Inferior parietal cortex (tissue), 1 donor: ENCODE data around the gene MT1A.

Experiments used
- DNase-seq: peaks from one replicate; pipeline ENCODE4 v3.0.0-alpha.2; 2016; ENCODE audit errors: extremely low spot score

Gene MT1A

GRCh38 chr16:56637814-56638750 is at the start of gene MT1A:
MT1A (plus strand) TSS chr16:56638666; CDS start chr16:56638739, 73 bp downstream.
- no peak for DNase-seq

GRCh38 chr16:56588781-56589140 is 49.7 kb upstream of the MT1A start:
- no peak for DNase-seq

DNA sequence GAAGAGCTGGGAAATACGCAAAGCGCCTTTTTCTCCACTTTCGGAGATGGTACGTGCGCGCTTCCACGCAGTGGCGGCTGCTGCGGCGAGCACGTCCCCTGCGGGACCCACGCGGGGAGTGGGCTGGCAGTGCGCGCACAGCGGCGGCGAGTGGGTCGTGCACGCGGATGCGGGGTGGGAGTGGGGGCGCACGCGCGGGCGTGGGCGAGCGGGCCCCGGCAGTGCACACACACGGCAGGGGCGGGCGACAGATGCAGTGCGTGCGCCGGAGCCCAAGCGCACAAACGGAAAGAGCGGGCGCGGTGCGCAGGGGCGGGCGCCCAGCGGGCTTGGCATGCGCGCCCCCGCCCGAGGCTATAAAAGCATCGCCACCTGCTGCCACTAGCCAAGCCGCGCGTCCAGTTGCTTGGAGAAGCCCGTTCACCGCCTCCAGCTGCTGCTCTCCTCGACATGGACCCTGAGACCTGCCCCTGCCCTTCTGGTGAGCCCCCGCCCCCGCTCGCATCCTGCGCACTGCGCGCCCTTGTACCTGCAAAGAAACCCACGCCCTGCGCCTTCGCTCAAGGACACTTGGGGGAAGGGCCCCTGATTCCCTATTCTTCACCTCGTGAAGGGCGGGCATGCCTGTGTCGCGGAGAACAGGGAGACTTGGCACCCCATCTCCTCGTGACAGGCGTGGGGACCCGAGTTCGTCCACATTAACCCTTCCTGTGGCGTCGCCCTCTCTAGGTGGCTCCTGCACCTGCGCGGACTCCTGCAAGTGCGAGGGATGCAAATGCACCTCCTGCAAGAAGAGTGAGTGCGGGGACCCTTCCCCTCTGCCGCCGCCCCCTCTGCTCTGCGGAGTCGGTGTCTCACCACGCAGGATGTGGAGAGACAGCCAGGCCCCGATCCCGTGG is 49.1 kb upstream of the MT1A start, which contains the start of gene MT3:
TSS of gene MT3 (plus strand) at position 388 of the 899 bp plus-strand sequence. CDS start at position 451, 63 bp downstream.
- DNase-seq = peak; percentile 79

GRCh38 chr16:56591377-56592060 is 46.9 kb upstream of the MT1A start:
- no peak for DNase-seq

- no peak for DNase-seq
Measured at GRCh38 chr16:56593573-56594291, 44.7 kb upstream of the MT1A start.

GRCh38 chr16:56594292-56594619 is 44.2 kb upstream of the MT1A start:
- no peak for DNase-seq

GRCh38 chr16:56600398-56600999 is 38.0 kb upstream of the MT1A start:
- DNase-seq = peak; percentile 86

GRCh38 chr16:56601325-56601724 is 37.1 kb upstream of the MT1A start:
- DNase-seq = no peak

GRCh38 chr16:56603589-56603988 is 34.9 kb upstream of the MT1A start:
- DNase-seq = peak; percentile 57

DNA sequence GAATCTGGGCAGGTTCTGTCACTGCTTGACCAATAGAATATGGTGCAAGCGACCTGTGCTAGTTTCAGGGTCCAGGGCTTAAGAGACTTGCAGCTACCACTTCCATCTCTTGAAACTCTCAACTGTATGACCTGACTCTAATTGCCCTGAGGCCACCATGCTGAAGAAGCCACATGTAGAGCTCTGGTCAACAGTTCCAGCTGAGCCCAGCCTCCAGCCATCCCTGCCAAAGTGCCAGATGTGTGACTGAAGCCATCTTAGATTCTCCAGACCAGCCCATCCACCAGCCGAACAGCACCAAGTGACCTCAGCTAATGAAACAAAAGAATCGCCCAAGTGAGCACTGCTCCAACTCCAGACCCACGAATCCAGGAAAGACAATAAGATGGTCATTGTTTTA is 33.5 kb upstream of the MT1A start:
- DNase-seq = no peak

- DNase-seq = no peak
Measured at GRCh38 chr16:56605475-56605874, 33.0 kb upstream of the MT1A start.

DNA sequence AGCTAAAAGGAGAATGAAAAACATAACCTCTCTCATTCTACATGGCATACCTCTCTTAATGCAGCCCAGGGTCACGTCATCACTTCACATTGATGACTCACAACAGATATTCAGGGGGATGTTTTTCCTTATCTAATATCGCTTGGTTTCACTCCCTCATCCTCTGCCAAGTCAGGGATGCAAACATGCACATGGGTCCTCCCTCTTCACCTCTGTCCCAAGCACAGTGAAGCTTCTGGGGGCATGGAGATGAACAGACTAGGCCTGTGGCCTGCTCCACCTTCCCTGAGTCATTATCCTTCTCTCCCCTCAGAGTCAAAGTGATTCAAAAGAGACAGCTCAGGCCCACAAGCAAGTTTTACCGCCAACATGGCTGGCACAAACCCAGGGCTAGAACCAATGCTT is 32.4 kb upstream of the MT1A start:
- no peak for DNase-seq

- peak; percentile 53 for DNase-seq
Measured at GRCh38 chr16:56606476-56607108, 31.9 kb upstream of the MT1A start.

DNA sequence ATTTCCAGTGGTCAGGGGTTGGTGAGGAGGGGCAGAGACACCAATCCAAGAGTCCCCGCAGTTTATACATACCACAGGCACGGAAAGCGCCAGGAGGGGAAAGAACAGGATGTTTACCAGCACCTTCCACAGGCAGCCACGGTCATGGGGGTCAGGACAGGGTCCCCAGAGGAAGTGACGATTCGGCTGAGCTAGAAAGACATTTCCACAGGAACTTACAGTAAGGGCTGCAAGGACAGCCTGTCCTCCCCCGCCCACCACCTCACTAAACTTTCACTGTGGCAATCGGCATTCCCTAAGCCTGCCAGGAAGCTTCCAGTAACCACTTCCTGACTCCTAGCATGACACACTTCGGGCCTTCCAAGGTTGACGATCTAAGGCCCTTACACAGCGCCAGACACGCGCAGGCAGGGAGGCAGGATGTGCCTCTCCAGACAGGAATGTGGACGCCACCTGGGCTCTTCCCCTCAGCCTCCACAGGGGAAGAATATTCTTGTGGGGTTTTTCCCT is 31.3 kb upstream of the MT1A start:
- DNase-seq = no peak

DNA sequence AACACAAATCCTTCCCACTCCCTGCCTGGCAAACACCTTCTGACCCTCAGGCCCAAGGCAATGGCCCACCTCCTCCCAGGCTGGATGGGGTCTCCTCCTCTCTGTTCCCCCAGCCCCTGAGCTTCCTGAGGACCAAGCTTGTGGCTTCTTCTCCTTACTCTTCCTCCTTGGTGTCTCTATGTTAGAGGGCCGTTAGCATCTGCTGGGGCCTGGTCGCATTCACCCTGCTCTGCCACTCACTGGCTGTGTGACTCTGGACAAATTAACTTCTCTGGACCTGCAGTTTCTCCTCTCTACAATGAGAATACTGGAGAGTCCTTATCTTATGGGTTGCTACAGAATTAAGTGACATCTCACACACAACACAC is 30.8 kb upstream of the MT1A start:
- no peak for DNase-seq

GRCh38 chr16:56608043-56608875 is 30.2 kb upstream of the MT1A start, which contains the start of gene MT2A:
MT2A (plus strand) TSS chr16:56608584; CDS start chr16:56608656, 72 bp downstream.
- DNase-seq = peak; percentile 84

GRCh38 chr16:56608876-56609462 is 29.5 kb upstream of the MT1A start:
- DNase-seq = no peak

GRCh38 chr16:56609463-56609921 is 29.0 kb upstream of the MT1A start:
- DNase-seq = no peak
